Activated CD4-positive, alpha-beta memory T cell treated with anti-CD3 and anti-CD28 coated beads for 36 hours (primary cell): ENCODE results near the gene KLHL17. TPM values are rescaled to one million over a fixed set of nuclear protein-coding genes. Genes with fewer than 3 reads are reported as not detected.
A peak's percentile ranks its signal among the peaks of the same experiment; 100 is the strongest.
"Not testable (repeated sequence)": the region's sequence is repeated elsewhere in the genome, so short reads cannot be mapped to it uniquely, and the experiment has no call there.

Experiments
- CTCF ChIA-PET: fragments of 350-600 bp; sonication (Branson Sonifier 250); formaldehyde crosslinking; loops from one replicate; lab custom pipeline; 2021; ENCODE audit warnings: antibody characterized with exemption, inconsistent platforms; lab: Charles Lee
- POLR2A ChIA-PET: fragments of 350-600 bp; sonication (Branson Sonifier 250); formaldehyde crosslinking; loops from one replicate; lab custom pipeline; 2021; ENCODE audit warnings: antibody characterized with exemption; lab: Charles Lee
- DNase-seq: peaks from one replicate; pipeline ENCODE4 v3.0.0-alpha.2; 2020
- H3K27ac Mint-ChIP-seq: one replicate; pipeline ENCODE4 v1.8.0; 2021; ENCODE audit warnings: mixed read lengths
- H3K27me3 Mint-ChIP-seq: one replicate; pipeline ENCODE4 v1.8.0; 2021; ENCODE audit warnings: mixed read lengths
- H3K36me3 Mint-ChIP-seq: one replicate; pipeline ENCODE4 v1.8.0; 2021; ENCODE audit warnings: mixed read lengths
- H3K4me1 Mint-ChIP-seq: one replicate; pipeline ENCODE4 v1.8.0; 2021; ENCODE audit warnings: low read depth, mixed read lengths
- H3K4me3 Mint-ChIP-seq: one replicate; pipeline ENCODE4 v1.8.0; 2021; ENCODE audit warnings: mild to moderate bottlenecking, mixed read lengths
- H3K9me3 Mint-ChIP-seq: one replicate; pipeline ENCODE4 v1.8.0; 2021; ENCODE audit warnings: mixed read lengths
- intact Hi-C: fragments of 100-400 bp; cut with micrococcal nuclease; formaldehyde crosslinking; loops from one replicate; pipeline ENCODE4 v1.15.1; 2023
- total RNA-seq, 2 experiments: library from RNA; stranded (reverse); gene quantifications; one replicate each; pipeline ENCODE4 v1.2.3, GENCODE V29; 2021

Gene KLHL17
- total RNA-seq, 2 experiments from 2014 or later: 25.8 to 30.6 TPM

DNA sequence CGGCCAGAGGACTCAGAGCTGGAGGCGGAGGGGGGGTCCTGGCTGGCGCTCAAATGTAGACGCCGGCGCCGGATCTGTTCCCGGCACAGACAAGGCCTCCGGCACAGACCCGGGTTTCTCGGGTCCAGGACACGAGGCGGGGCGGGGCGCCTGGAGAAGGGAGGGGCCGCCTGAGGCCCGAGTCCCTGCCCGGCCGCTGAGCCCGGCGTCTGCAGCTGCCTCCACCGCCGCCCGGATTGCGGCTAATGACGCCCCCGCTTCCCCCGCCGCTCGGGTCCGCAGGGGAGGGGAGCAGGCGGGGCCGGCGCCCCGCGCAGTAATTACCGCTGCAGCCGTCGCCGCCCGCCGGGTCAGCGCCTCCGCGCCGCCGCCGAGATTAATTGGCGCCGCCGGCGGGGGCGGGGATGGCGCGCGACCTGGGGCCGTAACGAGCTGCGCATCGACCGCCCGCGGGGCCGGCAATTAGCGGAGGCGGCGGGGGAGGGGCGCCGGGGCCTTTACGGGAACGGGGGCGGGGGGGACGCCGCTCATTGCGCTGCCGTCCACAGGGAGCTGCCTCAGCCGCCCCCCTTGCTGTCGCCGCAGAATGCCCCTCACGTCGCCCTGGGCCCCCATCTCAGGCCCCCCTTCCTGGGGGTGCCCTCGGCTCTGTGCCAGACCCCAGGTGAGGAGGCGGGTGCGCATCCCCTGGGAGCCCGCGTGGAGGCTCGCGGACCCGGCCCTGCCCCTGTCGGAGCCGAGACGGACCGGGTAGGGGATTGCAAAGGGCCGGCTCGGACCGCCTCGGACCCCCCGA, 18.6 kb upstream of the KLHL17 start:
- CTCF ChIA-PET: interaction anchor here (2.9 kb wide), 1 partner anchor 37 kb away, joined by 14 read pairs; no protein-coding TSS in a partner anchor
- peaks cover 8% of the 10 kb centered on the region for H3K4me1 Mint-ChIP-seq
- intact Hi-C loops: no loop called here
- H3K36me3 Mint-ChIP-seq: peaks cover 17% of the 10 kb centered on the region
- no peaks in the 10 kb centered on the region for H3K9me3 Mint-ChIP-seq
- no peak overlapping the region for H3K27ac Mint-ChIP-seq
- POLR2A ChIA-PET: interaction anchor here (1.0 kb wide), 2 partner anchors 13 to 16 kb away, joined by 3 read pairs; no protein-coding TSS in a partner anchor
- peaks cover 21% of the 10 kb centered on the region for H3K27me3 Mint-ChIP-seq
- DNase-seq: no peak
- peak overlapping the region; percentile 50 for H3K4me3 Mint-ChIP-seq

DNA sequence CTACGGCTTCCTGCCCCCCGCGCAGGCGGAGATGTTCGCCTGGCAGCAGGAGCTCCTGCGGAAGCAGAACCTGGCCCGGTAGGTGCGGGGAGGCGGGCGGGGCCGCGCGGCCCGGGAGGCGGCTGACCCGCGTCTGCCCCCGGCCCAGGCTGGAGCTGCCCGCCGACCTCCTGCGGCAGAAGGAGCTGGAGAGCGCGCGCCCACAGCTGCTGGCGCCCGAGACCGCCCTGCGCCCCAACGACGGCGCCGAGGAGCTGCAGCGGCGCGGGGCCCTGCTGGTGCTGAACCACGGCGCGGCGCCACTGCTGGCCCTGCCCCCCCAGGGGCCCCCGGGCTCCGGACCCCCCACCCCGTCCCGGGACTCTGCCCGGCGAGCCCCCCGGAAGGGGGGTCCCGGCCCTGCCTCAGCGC, 18.0 kb upstream of the KLHL17 start:
- POLR2A ChIA-PET: interaction anchor here (1.0 kb wide), 1 partner anchor 16 kb away, joined by 3 read pairs; no protein-coding TSS in a partner anchor

DNA sequence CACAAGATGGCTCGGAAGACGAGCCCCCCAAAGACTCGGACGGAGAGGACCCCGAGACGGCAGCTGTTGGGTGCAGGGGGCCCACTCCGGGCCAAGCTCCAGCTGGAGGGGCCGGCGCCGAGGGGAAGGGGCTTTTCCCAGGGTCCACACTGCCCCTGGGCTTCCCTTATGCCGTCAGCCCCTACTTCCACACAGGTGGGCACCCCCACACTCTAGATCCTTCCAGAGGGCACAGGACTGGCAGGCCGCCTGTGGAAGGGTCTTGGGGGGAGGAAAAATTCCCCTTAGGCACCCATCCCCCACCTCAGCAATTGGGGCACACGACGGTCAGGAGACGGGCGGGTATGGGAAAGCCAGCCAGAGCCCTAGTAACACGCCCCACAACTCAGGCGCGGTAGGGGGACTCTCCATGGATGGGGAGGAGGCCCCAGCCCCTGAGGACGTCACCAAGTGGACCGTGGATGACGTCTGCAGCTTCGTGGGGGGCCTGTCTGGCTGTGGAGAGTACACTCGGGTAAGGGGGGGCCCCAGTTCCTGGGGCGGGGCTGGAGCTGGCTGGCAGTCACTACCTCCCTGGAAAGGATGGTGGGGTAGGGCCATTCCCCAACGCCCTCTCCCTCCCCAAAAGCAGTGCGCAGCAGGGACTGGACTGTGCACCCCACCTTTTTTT, 17.4 kb upstream of the KLHL17 start:
- no peaks in the 10 kb centered on the region for H3K9me3 Mint-ChIP-seq
- no peak for DNase-seq
- peaks cover 8% of the 10 kb centered on the region for H3K4me1 Mint-ChIP-seq
- intact Hi-C loops: no loop called here
- peaks cover 16% of the 10 kb centered on the region for H3K27me3 Mint-ChIP-seq
- H3K27ac Mint-ChIP-seq: no peak overlapping the region
- CTCF ChIA-PET: interaction anchor here (2.9 kb wide), 1 partner anchor 38 kb away, joined by 14 read pairs; no protein-coding TSS in a partner anchor
- POLR2A ChIA-PET: interaction anchor here (0.9 to 1.0 kb wide), 2 partner anchors 10 to 17 kb away, joined by 3 read pairs; no protein-coding TSS in a partner anchor
- no peak overlapping the region for H3K4me3 Mint-ChIP-seq
- peaks cover 25% of the 10 kb centered on the region for H3K36me3 Mint-ChIP-seq

More for the DNA sequence above, 18.0 kb upstream of the KLHL17 start:
- Mint-ChIP-seq H3K36me3 (peaks cover 22% of the 10 kb centered on the region), H3K4me1 (peaks cover 8% of the 10 kb centered on the region), H3K27ac (no peak overlapping the region), H3K9me3 (no peaks in the 10 kb centered on the region), H3K4me3 (no peak overlapping the region), H3K27me3 (peaks cover 20% of the 10 kb centered on the region)
- intact Hi-C loops: no loop called here
- CTCF ChIA-PET: interaction anchor here (2.9 kb wide), 1 partner anchor 37 kb away, joined by 14 read pairs; no protein-coding TSS in a partner anchor
- DNase-seq: no peak

DNA sequence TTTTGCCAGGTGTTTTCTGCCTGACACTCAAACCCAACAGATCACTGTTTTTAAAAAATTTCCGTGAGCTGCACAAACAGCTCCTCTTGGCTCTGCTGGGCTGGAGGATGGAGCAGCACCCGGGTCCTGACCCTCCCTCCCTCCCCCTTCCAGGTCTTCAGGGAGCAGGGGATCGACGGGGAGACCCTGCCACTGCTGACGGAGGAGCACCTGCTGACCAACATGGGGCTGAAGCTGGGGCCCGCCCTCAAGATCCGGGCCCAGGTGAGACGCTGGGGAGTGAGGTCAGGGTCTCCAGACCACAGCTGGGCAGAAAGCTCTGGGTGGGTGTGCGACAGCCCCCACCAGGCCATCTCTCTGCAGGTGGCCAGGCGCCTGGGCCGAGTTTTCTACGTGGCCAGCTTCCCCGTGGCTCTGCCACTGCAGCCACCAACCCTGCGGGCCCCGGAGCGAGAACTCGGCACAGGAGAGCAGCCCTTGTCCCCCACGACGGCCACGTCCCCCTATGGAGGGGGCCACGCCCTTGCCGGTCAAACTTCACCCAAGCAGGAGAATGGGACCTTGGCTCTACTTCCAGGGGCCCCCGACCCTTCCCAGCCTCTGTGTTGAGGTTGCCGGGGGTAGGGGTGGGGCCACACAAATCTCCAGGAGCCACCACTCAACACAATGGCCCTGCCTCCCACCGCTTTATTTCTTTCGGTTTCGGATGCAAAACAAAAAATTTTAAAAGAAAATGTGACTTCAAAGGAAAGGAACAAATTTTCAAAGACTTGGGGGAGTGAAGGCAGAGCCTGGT, 16.6 kb upstream of the KLHL17 start:
- H3K9me3 Mint-ChIP-seq: no peaks in the 10 kb centered on the region
- CTCF ChIA-PET: interaction anchor here (1.5 kb wide), 1 partner anchor 120 kb away, joined by 3 read pairs; no protein-coding TSS in a partner anchor
- no peak for DNase-seq
- peaks cover 11% of the 10 kb centered on the region for H3K27me3 Mint-ChIP-seq
- peaks cover 28% of the 10 kb centered on the region for H3K36me3 Mint-ChIP-seq
- intact Hi-C loops: no loop called here
- no peak overlapping the region for H3K27ac Mint-ChIP-seq
- no peak overlapping the region for H3K4me3 Mint-ChIP-seq
- POLR2A ChIA-PET: interaction anchor here (0.9 kb wide), 1 partner anchor 10 kb away, joined by 3 read pairs; no protein-coding TSS in a partner anchor
- H3K4me1 Mint-ChIP-seq: peaks cover 8% of the 10 kb centered on the region

DNA sequence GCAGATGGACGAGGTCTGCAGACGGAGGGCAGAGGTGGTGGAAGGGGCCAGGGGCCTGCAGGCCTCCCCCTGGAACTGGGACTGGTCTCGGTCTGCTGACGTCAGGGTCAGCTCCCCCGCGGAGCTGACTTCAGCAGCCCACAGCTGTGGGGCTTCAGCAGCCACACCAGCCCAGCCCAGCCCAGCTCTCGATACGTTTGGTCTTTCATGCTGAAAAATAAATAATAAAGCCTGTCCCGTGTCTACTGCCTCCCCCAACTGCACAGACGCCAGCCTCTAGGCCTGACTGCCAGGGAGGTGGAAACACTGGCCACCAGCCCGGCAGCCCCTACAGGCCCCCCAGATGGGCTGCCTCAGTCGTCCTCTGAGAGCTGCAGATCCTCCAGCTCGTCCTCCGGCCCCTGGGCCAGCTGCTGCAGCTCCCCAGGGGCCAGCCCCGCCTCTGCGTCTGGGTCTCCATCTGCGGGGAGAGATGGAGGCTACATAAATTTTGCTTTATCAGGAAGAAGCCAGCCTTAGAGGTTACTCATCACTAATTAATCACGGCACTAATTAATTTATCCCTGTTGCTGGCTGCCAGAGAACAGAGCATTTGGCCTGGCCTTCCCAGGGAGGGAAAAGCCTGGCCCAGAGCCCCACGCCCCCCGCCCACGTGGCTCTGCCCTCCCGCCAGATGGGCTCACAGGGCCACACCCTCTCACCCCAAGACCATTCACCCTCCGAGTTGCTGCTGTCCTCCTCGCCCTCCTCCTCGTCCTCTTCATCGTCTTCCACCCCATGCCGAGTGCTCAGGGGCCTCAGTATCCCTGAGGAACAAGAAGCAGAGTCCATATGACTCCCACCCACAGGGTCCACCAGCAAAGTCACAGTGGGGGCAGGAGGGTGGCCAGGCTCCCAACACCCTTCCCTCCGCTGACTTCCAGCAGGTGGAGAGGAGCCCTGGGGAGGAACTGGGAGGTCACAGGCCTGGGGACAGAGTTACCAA, 15.8 kb upstream of the KLHL17 start:
- ChIA-PET POLR2A (interaction anchor here (0.9 kb wide), 1 partner anchor 11 kb away, joined by 3 read pairs; no protein-coding TSS in a partner anchor), CTCF (interaction anchor here (1.5 kb wide), 1 partner anchor 119 kb away, joined by 3 read pairs; no protein-coding TSS in a partner anchor)
- H3K9me3 Mint-ChIP-seq: no peaks in the 10 kb centered on the region
- peaks cover 7% of the 10 kb centered on the region for H3K27me3 Mint-ChIP-seq
- no peak overlapping the region for H3K4me3 Mint-ChIP-seq
- DNase-seq: no peak
- H3K36me3 Mint-ChIP-seq: peaks cover 32% of the 10 kb centered on the region
- no peak overlapping the region for H3K27ac Mint-ChIP-seq
- intact Hi-C loops: no loop called here
- peaks cover 8% of the 10 kb centered on the region for H3K4me1 Mint-ChIP-seq

DNA sequence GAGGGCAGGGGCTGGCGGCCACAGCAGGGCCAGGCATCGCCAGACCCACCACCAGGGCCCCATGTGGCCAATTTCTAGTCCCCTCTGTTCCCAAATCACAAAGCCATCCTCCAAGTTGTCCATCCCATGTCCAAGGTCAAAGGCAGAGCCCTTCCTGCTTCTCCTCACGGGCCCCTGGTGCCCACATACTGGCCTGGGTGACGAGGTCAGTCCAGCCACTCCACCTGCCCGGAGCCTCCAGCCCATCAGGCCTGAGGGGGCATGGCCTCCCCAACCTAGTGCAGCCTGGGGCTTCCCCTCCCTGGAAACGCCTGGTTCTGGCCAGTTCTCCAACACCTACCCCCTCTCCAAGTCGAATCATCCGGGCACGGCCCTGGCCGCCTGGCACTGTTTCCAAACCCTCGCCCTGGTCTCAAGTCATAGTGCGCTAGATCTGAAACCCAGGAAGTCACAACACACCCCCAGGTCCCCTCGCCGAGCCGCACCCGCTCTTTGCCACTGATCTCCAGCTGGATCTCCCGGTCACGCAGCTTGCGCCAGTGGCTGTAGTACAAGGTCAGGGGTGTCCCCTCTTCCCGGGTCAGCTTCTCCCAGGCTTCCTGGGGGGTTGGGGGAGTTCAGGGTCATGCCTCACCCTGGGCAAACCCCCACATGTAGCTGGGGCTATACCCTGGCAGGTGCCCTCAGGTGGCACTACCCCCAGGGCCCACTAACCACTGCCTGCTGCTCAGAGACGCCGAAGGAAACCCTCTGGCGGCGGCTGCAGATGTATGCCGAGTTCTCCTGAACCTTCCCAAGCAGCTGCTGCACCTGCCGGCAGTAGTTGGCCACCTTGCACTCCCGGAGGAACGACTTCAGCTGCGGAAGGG, 14.5 kb upstream of the KLHL17 start:
- ChIA-PET POLR2A (no interaction called here), CTCF (no interaction called here)
- DNase-seq: no peak
- H3K9me3 Mint-ChIP-seq: no peaks in the 10 kb centered on the region
- peaks cover 4% of the 10 kb centered on the region for H3K4me1 Mint-ChIP-seq
- intact Hi-C loops: no loop called here
- H3K36me3 Mint-ChIP-seq: peaks cover 43% of the 10 kb centered on the region
- H3K4me3 Mint-ChIP-seq: no peak overlapping the region
- H3K27ac Mint-ChIP-seq: no peak overlapping the region
- peaks cover 4% of the 10 kb centered on the region for H3K27me3 Mint-ChIP-seq

DNA sequence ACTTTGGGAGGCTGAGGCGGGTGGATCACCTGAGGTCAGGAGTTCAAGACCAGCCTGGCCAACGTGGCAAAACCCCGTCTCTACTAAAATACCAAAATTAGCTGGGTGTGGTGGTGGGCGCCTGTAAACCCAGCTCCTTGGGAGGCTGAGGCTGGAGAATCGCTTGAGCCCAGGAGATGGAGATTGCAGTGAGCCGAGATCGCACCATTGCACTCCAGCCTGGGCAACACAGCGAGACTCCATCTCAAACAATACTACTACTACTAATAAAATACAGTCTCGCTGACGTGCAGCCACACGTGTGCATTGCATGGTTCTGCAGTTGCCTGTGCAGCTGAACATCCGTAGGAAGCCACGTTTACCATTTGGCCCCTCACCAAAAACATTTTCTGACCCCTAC, 13.6 kb upstream of the KLHL17 start:
- H3K36me3 Mint-ChIP-seq: peaks cover 48% of the 10 kb centered on the region
- DNase-seq, H3K4me3 Mint-ChIP-seq, H3K27ac Mint-ChIP-seq, POLR2A ChIA-PET, intact Hi-C loops, H3K9me3 Mint-ChIP-seq, CTCF ChIA-PET, H3K27me3 Mint-ChIP-seq, H3K4me1 Mint-ChIP-seq: not testable (repeated sequence)

DNA sequence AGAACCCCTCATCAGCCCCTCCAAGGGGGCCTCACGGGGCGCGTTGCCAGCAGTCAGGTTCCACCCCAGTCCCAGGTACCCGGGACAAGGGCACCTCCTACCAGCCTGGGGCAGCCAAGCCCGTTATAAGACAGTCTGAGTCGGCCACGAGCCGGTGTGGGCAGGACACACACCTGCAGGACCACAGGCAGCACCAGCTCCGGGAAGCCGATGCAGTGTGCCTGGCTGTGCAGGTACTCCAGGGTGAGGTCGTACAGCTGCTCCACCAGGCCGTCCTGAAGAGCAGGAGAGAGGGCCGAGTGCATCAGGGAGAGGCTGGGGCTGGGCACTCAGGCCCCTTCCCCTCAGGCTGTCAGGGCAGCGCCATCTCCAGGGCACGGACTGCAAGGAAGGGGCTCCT, 12.4 kb upstream of the KLHL17 start:
- no peaks in the 10 kb centered on the region for H3K4me1 Mint-ChIP-seq
- ChIA-PET POLR2A (no interaction called here), CTCF (no interaction called here)

DNA sequence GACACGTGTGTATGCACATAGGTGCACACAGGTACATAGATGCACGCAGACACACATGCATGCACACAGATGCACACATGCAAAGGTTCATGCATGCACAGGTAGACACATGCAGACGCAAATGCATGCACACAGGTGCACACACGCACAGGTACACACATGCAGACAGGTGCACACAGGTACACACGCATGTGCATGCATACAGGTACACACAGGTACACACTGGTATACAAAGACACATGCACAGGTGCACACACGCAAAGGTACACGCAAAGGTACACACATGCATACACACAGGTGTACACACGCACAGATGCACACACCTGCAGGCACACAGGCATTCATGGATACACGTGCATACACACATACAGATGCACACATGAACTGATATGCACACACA, 10.1 kb upstream of the KLHL17 start:
- no peak for DNase-seq
- H3K36me3 Mint-ChIP-seq: peaks cover 62% of the 10 kb centered on the region
- POLR2A ChIA-PET: no interaction called here

More for the DNA sequence above, 12.4 kb upstream of the KLHL17 start:
- H3K9me3 Mint-ChIP-seq: no peaks in the 10 kb centered on the region
- H3K36me3 Mint-ChIP-seq: peaks cover 53% of the 10 kb centered on the region
- no peaks in the 10 kb centered on the region for H3K27me3 Mint-ChIP-seq
- intact Hi-C loops: no loop called here
- H3K4me3 Mint-ChIP-seq: no peak overlapping the region
- DNase-seq: no peak
- no peak overlapping the region for H3K27ac Mint-ChIP-seq

DNA sequence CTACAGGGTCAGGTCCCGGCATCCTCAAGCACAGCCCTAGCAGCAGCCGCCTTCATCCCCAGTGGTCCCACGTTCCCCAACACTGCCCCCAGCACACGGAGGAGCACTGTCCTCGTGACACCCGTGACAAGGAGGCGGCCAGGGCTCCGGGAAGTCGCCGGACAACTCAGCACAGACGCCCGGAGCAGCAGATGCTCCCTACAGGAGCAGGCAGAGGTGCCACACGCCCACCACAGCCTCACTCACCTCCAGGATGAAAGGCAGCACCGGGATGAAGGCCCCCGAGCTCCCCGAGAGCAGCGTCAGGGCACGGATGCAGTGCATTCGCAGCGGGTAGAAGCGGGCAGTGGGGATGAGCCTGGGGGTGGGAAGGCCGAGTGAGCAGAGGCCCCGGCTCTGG, 9.5 kb upstream of the KLHL17 start:
- H3K9me3 Mint-ChIP-seq: no peaks in the 10 kb centered on the region
- H3K27me3 Mint-ChIP-seq: no peaks in the 10 kb centered on the region
- H3K36me3 Mint-ChIP-seq: peaks cover 60% of the 10 kb centered on the region
- no peaks in the 10 kb centered on the region for H3K4me1 Mint-ChIP-seq
- POLR2A ChIA-PET: no interaction called here
- intact Hi-C loops: no loop called here
- H3K4me3 Mint-ChIP-seq: no peak overlapping the region
- CTCF ChIA-PET: no interaction called here
- no peak overlapping the region for H3K27ac Mint-ChIP-seq
- no peak for DNase-seq

More for the DNA sequence above, 10.1 kb upstream of the KLHL17 start:
- Mint-ChIP-seq H3K4me1 (no peaks in the 10 kb centered on the region), H3K27me3 (no peaks in the 10 kb centered on the region), H3K27ac (no peak overlapping the region), H3K9me3 (no peaks in the 10 kb centered on the region), H3K4me3 (no peak overlapping the region)
- intact Hi-C loops: no loop called here
- CTCF ChIA-PET: no interaction called here
